HEK293 (cell line): Measurements from ENCODE around the gene ADM5.

ENCODE experiments used
- CTCF ChIA-PET: fragments of 350-600 bp; formaldehyde crosslinking; extraction: SDS; loops from one replicate; lab custom pipeline; 2021; ENCODE audit warnings: antibody characterized with exemption; lab: Yijun Ruan, JAX
- POLR2A ChIA-PET: fragments of 300-600 bp; formaldehyde crosslinking; extraction: SDS; loops from one replicate; lab custom pipeline; 2020; ENCODE audit warnings: antibody characterized with exemption, inconsistent platforms; lab: Yijun Ruan, JAX
- H3K27ac ChIP-seq: fragments of 200-500 bp; sonication (Bioruptor generic); 2 replicates; pipeline ENCODE4 v1.5.1; 2014; ENCODE audit warnings: low read depth, low read length, control low read depth, inconsistent platforms; ENCODE audit errors: extremely low read depth
- H3K36me3 ChIP-seq, 2 experiments: fragments of 200-500 bp in 1 of 2; sonication (Bioruptor generic) in 1 of 2; 1 replicate in 1 of 2; 2 replicates in 1 of 2; pipeline ENCODE4 v1.5.1; 2014 to 2017; ENCODE audit warnings: inconsistent platforms in 2 of 2, low read length in 2 of 2; ENCODE audit not compliant: control insufficient read depth in 2 of 2, insufficient read depth in 1 of 2
- H3K4me1 ChIP-seq: fragments of 200-500 bp; sonication (Bioruptor generic); 2 replicates; pipeline ENCODE4 v1.5.1; 2014; ENCODE audit warnings: mild to moderate bottlenecking, low read length, inconsistent platforms; ENCODE audit not compliant: control insufficient read depth, insufficient read depth
- H3K4me3 ChIP-seq: 2 replicates; pipeline ENCODE4 v1.5.1; 2011; ENCODE audit warnings: low read depth, mild to moderate bottlenecking, control low read depth, low read length, moderate library complexity
- H3K9me3 ChIP-seq: fragments of 200-500 bp; sonication (Bioruptor generic); 2 replicates; pipeline ENCODE4 v1.5.1; 2014; ENCODE audit warnings: low read depth, low read length, inconsistent platforms; ENCODE audit not compliant: control insufficient read depth, insufficient read depth
- GLIS1 ChIP-seq: fragments of 450-650 bp; formaldehyde crosslinking; IDR thresholded peaks from 2 replicates; pipeline ENCODE4 v1.5.1; 2016; ENCODE audit warnings: missing biosample characterization, missing genetic modification characterization
- HOXA7 ChIP-seq: sonication (generic); formaldehyde crosslinking; IDR thresholded peaks from 2 replicates; pipeline ENCODE4 v1.8.1; 2022; ENCODE audit warnings: missing genetic modification reagents, borderline replicate concordance
- OVOL3 ChIP-seq: fragments of 450-650 bp; formaldehyde crosslinking; IDR thresholded peaks from 2 replicates; pipeline ENCODE4 v1.5.1; 2016; ENCODE audit warnings: missing biosample characterization, missing genetic modification characterization
- SETDB1 ChIP-seq: IDR thresholded peaks from one replicate; pipeline ENCODE4 v1.6.1; 2017; ENCODE audit warnings: mild to moderate bottlenecking, low read length, moderate library complexity, mixed read lengths; ENCODE audit not compliant: insufficient read length
- ZNF404 ChIP-seq: fragments of 450-650 bp; formaldehyde crosslinking; IDR thresholded peaks from 2 replicates; pipeline ENCODE4 v1.5.1; 2017; ENCODE audit warnings: missing biosample characterization, missing genetic modification characterization
- ZNF555 ChIP-seq: fragments of 450-650 bp; formaldehyde crosslinking; conservative IDR thresholded peaks from 2 replicates; pipeline ENCODE4 v1.5.1; 2017; ENCODE audit warnings: missing biosample characterization, mild to moderate bottlenecking, missing genetic modification characterization, inconsistent platforms
- ZNF664 ChIP-seq: fragments of 450-650 bp; formaldehyde crosslinking; IDR thresholded peaks from 2 replicates; pipeline ENCODE4 v1.5.1; 2016; ENCODE audit warnings: missing biosample characterization, missing genetic modification characterization
- ZNF785 ChIP-seq: fragments of 450-650 bp; formaldehyde crosslinking; IDR thresholded peaks from 2 replicates; pipeline ENCODE4 v1.5.1; 2016; ENCODE audit warnings: missing biosample characterization, missing genetic modification characterization
- ZNF843 ChIP-seq: fragments of 450-650 bp; formaldehyde crosslinking; IDR thresholded peaks from 2 replicates; pipeline ENCODE4 v1.5.1; 2016; ENCODE audit warnings: missing biosample characterization, missing genetic modification characterization
- TF ChIP-seq, protein P1 (sequence below): fragments of 450-650 bp; formaldehyde crosslinking; IDR thresholded peaks from 2 replicates; pipeline ENCODE4 v1.5.1; 2017; ENCODE audit warnings: missing biosample characterization, mild to moderate bottlenecking, missing genetic modification characterization, moderate library complexity
- TF ChIP-seq, protein P2 (sequence below): fragments of 450-650 bp; formaldehyde crosslinking; IDR thresholded peaks from 2 replicates; pipeline ENCODE4 v1.5.1; 2016; ENCODE audit warnings: missing biosample characterization, missing genetic modification characterization, borderline replicate concordance
- TF ChIP-seq, protein P3 (sequence below): fragments of 450-650 bp; formaldehyde crosslinking; IDR thresholded peaks from 2 replicates; pipeline ENCODE4 v1.5.1; 2016; ENCODE audit warnings: missing biosample characterization, missing genetic modification characterization, borderline replicate concordance
- TF ChIP-seq, protein P4 (sequence below): fragments of 450-650 bp; formaldehyde crosslinking; IDR thresholded peaks from 2 replicates; pipeline ENCODE4 v1.5.1; 2016; ENCODE audit warnings: missing biosample characterization, missing genetic modification characterization
- TF ChIP-seq, protein P5 (sequence below): fragments of 450-650 bp; formaldehyde crosslinking; IDR thresholded peaks from 2 replicates; pipeline ENCODE4 v1.5.1; 2016; ENCODE audit warnings: missing biosample characterization, missing genetic modification characterization
- TF ChIP-seq, protein P6 (sequence below): fragments of 450-650 bp; formaldehyde crosslinking; IDR thresholded peaks from 2 replicates; pipeline ENCODE4 v1.5.1; 2017; ENCODE audit warnings: missing biosample characterization, missing genetic modification characterization

Gene ADM5

DNA sequence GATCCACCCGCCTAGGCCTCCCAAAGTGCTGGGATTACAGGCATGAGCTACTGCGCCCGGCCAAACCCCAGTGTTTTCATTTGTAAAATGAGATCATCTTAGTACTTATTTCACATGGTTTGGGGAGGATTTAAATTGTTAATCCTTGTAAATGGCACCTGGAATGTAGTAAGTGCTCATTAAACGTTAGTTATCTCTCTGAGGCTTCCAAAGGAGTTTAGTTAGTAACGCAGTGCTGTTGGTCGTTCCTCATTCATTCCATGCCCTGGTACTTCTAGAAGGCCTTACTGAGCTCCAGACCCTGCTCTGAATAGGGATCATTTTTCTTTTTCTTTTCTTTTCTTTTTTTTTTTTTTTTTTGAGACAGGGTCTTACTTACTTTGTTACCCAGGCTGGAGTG is 6.7 kb downstream of the ADM5 start:
- no peaks in the 10 kb centered on the region for H3K36me3 ChIP-seq
- H3K4me3 ChIP-seq, result no peak overlapping the region
- H3K9me3 ChIP-seq, result no peaks in the 10 kb centered on the region
- H3K4me1 ChIP-seq, result peaks cover 3% of the 10 kb centered on the region; the same call in 1 of the 2 replicates
- H3K27ac ChIP-seq, result no peak overlapping the region
- CTCF ChIA-PET, result interaction anchor here (1.3 kb wide), 1 partner anchor 11 kb away, joined by 4 read pairs; no protein-coding TSS in a partner anchor
- peak; percentile 98 for TF ChIP-seq ZNF664 (tag by site-specific recombination)
- TF ChIP-seq, protein P1, sequence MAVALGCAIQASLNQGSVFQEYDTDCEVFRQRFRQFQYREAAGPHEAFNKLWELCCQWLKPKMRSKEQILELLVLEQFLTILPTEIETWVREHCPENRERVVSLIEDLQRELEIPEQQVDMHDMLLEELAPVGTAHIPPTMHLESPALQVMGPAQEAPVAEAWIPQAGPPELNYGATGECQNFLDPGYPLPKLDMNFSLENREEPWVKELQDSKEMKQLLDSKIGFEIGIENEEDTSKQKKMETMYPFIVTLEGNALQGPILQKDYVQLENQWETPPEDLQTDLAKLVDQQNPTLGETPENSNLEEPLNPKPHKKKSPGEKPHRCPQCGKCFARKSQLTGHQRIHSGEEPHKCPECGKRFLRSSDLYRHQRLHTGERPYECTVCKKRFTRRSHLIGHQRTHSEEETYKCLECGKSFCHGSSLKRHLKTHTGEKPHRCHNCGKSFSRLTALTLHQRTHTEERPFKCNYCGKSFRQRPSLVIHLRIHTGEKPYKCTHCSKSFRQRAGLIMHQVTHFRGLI (tag by site-specific recombination), result no peak
- POLR2A ChIA-PET, result interaction anchor here (0.7 kb wide), 1 partner anchor 289 kb away, joined by 7 read pairs; no protein-coding TSS in a partner anchor

DNA sequence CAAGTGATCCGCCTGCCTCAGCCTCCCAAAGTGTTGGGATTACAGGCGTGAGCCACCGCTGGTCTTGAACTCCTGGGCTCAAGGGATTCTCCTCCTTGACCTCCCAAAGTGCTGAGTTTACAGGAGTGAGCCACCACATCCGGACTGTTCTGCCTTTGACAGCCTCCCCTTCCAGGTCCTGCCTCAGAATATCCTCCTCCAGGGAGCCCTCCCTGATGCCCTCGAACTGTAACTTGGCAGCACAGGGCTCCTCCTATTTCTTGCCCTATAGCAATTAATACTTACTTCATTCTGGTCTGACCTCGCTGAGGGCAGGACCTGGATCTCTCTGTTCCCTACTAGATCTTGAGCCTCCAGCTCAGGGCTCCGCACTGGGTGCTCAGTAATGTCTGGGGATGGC is 7.5 kb downstream of the ADM5 start:
- no peaks in the 10 kb centered on the region for H3K9me3 ChIP-seq
- H3K4me3 ChIP-seq, result no peak overlapping the region
- ChIA-PET POLR2A (no interaction called here), CTCF (interaction anchor here (0.6 to 1.3 kb wide), 2 partner anchors 12 kb away, joined by 3 to 4 read pairs; no protein-coding TSS in a partner anchor)
- no peaks in the 10 kb centered on the region for H3K36me3 ChIP-seq
- TF ChIP-seq, protein P2, sequence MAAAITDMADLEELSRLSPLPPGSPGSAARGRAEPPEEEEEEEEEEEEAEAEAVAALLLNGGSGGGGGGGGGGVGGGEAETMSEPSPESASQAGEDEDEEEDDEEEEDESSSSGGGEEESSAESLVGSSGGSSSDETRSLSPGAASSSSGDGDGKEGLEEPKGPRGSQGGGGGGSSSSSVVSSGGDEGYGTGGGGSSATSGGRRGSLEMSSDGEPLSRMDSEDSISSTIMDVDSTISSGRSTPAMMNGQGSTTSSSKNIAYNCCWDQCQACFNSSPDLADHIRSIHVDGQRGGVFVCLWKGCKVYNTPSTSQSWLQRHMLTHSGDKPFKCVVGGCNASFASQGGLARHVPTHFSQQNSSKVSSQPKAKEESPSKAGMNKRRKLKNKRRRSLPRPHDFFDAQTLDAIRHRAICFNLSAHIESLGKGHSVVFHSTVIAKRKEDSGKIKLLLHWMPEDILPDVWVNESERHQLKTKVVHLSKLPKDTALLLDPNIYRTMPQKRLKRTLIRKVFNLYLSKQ (tag by site-specific recombination), result no peak
- TF ChIP-seq ZNF404 (no peak), ZNF785 (tag by site-specific recombination) (no peak), GLIS1 (tag by site-specific recombination) (no peak), HOXA7 (CRISPR knock-in tag) (no peak), ZNF555 (tag by site-specific recombination) (no peak), SETDB1 (no peak)
- TF ChIP-seq, protein P3, sequence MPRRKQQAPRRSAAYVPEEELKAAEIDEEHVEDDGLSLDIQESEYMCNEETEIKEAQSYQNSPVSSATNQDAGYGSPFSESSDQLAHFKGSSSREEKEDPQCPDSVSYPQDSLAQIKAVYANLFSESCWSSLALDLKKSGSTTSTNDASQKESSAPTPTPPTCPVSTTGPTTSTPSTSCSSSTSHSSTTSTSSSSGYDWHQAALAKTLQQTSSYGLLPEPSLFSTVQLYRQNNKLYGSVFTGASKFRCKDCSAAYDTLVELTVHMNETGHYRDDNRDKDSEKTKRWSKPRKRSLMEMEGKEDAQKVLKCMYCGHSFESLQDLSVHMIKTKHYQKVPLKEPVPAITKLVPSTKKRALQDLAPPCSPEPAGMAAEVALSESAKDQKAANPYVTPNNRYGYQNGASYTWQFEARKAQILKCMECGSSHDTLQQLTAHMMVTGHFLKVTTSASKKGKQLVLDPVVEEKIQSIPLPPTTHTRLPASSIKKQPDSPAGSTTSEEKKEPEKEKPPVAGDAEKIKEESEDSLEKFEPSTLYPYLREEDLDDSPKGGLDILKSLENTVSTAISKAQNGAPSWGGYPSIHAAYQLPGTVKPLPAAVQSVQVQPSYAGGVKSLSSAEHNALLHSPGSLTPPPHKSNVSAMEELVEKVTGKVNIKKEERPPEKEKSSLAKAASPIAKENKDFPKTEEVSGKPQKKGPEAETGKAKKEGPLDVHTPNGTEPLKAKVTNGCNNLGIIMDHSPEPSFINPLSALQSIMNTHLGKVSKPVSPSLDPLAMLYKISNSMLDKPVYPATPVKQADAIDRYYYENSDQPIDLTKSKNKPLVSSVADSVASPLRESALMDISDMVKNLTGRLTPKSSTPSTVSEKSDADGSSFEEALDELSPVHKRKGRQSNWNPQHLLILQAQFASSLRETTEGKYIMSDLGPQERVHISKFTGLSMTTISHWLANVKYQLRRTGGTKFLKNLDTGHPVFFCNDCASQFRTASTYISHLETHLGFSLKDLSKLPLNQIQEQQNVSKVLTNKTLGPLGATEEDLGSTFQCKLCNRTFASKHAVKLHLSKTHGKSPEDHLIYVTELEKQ (tag by site-specific recombination), result no peak
- no peak overlapping the region for H3K27ac ChIP-seq
- H3K4me1 ChIP-seq, result no peaks in the 10 kb centered on the region

DNA sequence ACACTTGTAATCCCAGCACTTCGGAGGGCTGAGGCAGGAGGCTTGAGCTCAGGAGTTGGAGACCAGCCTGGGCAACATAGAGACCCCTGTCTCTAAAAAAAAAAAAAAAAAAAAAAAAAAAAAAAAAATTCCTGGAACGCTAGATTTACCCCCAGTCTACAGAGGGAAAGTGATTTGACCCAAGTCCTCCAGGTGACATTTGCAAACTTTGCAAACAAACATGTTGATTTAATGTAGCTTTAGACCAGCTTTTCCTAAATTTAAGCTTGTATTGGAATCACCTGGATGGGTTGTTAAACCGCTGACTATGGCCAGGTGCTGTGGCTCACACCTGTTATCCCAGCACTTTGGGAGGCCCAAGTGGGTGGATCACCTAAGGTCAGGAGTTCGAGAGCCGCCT is 10.0 kb downstream of the ADM5 start:
- Histone ChIP-seq H3K27ac (no peak overlapping the region), H3K36me3 (no peaks in the 10 kb centered on the region; a peak in 1 of 3 replicates), H3K4me1 (no peaks in the 10 kb centered on the region)
- POLR2A ChIA-PET, result interaction anchor here (1.0 to 1.1 kb wide), 2 partner anchors 107 to 119 kb away, joined by 3 read pairs; partner anchors contain the start of gene NOSIP
- TF ChIP-seq, protein P4, sequence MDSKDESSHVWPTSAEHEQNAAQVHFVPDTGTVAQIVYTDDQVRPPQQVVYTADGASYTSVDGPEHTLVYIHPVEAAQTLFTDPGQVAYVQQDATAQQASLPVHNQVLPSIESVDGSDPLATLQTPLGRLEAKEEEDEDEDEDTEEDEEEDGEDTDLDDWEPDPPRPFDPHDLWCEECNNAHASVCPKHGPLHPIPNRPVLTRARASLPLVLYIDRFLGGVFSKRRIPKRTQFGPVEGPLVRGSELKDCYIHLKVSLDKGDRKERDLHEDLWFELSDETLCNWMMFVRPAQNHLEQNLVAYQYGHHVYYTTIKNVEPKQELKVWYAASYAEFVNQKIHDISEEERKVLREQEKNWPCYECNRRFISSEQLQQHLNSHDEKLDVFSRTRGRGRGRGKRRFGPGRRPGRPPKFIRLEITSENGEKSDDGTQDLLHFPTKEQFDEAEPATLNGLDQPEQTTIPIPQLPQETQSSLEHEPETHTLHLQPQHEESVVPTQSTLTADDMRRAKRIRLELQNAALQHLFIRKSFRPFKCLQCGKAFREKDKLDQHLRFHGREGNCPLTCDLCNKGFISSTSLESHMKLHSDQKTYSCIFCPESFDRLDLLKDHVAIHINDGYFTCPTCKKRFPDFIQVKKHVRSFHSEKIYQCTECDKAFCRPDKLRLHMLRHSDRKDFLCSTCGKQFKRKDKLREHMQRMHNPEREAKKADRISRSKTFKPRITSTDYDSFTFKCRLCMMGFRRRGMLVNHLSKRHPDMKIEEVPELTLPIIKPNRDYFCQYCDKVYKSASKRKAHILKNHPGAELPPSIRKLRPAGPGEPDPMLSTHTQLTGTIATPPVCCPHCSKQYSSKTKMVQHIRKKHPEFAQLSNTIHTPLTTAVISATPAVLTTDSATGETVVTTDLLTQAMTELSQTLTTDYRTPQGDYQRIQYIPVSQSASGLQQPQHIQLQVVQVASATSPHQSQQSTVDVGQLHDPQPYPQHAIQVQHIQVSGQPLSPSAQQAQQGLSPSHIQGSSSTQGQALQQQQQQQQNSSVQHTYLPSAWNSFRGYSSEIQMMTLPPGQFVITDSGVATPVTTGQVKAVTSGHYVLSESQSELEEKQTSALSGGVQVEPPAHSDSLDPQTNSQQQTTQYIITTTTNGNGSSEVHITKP (tag by site-specific recombination), result peak; percentile 62
- no peak for TF ChIP-seq OVOL3 (tag by site-specific recombination)
- TF ChIP-seq, protein P5, sequence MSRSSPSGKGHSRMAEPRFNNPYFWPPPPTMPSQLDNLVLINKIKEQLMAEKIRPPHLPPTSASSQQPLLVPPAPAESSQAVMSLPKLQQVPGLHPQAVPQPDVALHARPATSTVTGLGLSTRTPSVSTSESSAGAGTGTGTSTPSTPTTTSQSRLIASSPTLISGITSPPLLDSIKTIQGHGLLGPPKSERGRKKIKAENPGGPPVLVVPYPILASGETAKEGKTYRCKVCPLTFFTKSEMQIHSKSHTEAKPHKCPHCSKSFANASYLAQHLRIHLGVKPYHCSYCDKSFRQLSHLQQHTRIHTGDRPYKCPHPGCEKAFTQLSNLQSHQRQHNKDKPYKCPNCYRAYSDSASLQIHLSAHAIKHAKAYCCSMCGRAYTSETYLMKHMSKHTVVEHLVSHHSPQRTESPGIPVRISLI, result 0 out of 2 replicates have a peak, but pooled peaks have one; percentile 33
- no peak for TF ChIP-seq ZNF843 (tag by site-specific recombination)
- TF ChIP-seq, protein P6, sequence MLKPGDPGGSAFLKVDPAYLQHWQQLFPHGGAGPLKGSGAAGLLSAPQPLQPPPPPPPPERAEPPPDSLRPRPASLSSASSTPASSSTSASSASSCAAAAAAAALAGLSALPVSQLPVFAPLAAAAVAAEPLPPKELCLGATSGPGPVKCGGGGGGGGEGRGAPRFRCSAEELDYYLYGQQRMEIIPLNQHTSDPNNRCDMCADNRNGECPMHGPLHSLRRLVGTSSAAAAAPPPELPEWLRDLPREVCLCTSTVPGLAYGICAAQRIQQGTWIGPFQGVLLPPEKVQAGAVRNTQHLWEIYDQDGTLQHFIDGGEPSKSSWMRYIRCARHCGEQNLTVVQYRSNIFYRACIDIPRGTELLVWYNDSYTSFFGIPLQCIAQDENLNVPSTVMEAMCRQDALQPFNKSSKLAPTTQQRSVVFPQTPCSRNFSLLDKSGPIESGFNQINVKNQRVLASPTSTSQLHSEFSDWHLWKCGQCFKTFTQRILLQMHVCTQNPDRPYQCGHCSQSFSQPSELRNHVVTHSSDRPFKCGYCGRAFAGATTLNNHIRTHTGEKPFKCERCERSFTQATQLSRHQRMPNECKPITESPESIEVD (tag by site-specific recombination), result no peak
- TF ChIP-seq, all 188 proteins: peak for 2
- CTCF ChIA-PET, result interaction anchor here (1.4 to 1.7 kb wide), 3 partner anchors 18 to 19 kb away, joined by 4 to 10 read pairs (median 5); no protein-coding TSS in a partner anchor
- Histone ChIP-seq H3K4me3 (no peak overlapping the region), H3K9me3 (no peaks in the 10 kb centered on the region)
